Measurements from ENCODE around the gene DDX54.

DNA sequence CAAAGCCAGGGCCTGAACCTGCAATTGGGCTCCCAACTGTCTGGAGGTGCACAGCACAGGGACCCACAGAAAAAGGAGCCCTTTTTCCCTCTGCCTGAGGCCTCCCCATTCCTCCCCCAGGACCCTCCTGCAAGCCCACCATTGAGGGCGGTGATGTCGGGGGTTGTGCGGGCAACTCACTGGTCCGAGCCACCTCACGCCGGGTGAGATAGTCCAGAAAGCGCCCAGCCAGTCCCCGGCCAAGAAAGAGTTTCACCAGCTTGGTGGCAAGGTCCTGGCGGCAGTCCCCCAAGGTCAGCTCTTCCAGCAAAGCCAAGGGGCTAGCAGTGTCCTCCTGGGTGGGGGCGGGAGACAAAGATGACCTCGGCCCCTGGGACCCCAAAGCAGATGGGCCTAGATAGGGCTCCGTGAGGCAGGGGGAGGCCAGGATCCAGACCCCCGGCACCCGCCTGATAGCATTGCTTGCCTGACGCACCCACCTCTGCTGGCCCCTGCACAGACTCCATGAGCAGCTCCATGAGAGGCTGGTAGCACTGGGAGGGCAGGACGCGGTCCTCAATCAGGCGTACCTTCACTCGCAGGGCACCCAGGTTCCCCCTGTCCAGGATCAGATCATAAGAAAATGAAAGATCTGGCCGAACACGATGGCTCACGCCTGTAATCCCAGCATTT is 69.7 kb downstream of the DDX54 start:
- TF ChIP-seq, protein P1, sequence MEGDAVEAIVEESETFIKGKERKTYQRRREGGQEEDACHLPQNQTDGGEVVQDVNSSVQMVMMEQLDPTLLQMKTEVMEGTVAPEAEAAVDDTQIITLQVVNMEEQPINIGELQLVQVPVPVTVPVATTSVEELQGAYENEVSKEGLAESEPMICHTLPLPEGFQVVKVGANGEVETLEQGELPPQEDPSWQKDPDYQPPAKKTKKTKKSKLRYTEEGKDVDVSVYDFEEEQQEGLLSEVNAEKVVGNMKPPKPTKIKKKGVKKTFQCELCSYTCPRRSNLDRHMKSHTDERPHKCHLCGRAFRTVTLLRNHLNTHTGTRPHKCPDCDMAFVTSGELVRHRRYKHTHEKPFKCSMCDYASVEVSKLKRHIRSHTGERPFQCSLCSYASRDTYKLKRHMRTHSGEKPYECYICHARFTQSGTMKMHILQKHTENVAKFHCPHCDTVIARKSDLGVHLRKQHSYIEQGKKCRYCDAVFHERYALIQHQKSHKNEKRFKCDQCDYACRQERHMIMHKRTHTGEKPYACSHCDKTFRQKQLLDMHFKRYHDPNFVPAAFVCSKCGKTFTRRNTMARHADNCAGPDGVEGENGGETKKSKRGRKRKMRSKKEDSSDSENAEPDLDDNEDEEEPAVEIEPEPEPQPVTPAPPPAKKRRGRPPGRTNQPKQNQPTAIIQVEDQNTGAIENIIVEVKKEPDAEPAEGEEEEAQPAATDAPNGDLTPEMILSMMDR (IDR thresholded peaks at IDR 0.05; ENCODE audit: insufficient read depth, low read depth, low read length), result no peak
- no peak for TF ChIP-seq EZH2 (IDR thresholded peaks at IDR 0.05; ENCODE audit: insufficient read depth, low read length)

All from astrocyte (in vitro differentiated cells and primary cell).